Caco-2 (cell line): ENCODE results near the gene SLC2A6. TPM values are rescaled to one million over a fixed set of nuclear protein-coding genes. Genes with fewer than 3 reads are reported as not detected.

Experiments
- BruUV-seq: library from RNA; stranded (reverse); fragments of 400-500 nt; replicated peaks from 2 replicates; lab custom pipeline; 2021; lab: Mats Ljungman, UMichigan
- CTCF ChIA-PET: fragments of 300-600 bp; sonication (Branson Sonifier 250); formaldehyde crosslinking; loops from one replicate; lab custom pipeline; 2022; ENCODE audit warnings: antibody characterized with exemption; lab: Charles Lee
- POLR2A ChIA-PET: fragments of 300-600 bp; sonication (Branson Sonifier 250); formaldehyde crosslinking; loops from one replicate; lab custom pipeline; 2022; ENCODE audit warnings: antibody characterized with exemption; lab: Charles Lee
- DNase-seq, 2 experiments: peaks; one replicate each; pipeline versions ENCODE4 v3.0.0 to v3.0.0-alpha.2; 2020 to 2022
- H3K27me3 ChIP-seq: replicated peaks from 2 replicates; pipeline ENCODE4 v1.6.0; 2011; ENCODE audit warnings: low read length; ENCODE audit not compliant: control insufficient read depth, insufficient read depth
- H3K36me3 ChIP-seq: 2 replicates; pipeline ENCODE4 v1.5.1; 2011; ENCODE audit warnings: low read length; ENCODE audit not compliant: control insufficient read depth, insufficient read depth
- H3K4me1 ChIP-seq: fragments of 250-450 bp; sonication (Bioruptor Pico); 2 replicates; pipeline ENCODE4 v1.5.1; 2020; ENCODE audit warnings: mild to moderate bottlenecking
- H3K4me3 ChIP-seq: 2 replicates; pipeline ENCODE4 v1.5.1; 2011; ENCODE audit warnings: low read depth, mild to moderate bottlenecking, control low read depth, low read length
- H3K9me3 ChIP-seq: fragments of 250-450 bp; sonication (Bioruptor Pico); 2 replicates; pipeline ENCODE4 v1.5.1; 2020; ENCODE audit warnings: mild to moderate bottlenecking, moderate library complexity
- H3K27ac Mint-ChIP-seq: one replicate; pipeline ENCODE4 v1.8.0; 2022; ENCODE audit warnings: mixed read lengths; ENCODE audit not compliant: unreplicated experiment
- H3K27me3 Mint-ChIP-seq: one replicate; pipeline ENCODE4 v1.8.0; 2022; ENCODE audit warnings: mixed read lengths; ENCODE audit not compliant: insufficient read depth, unreplicated experiment
- H3K36me3 Mint-ChIP-seq: one replicate; pipeline ENCODE4 v1.8.0; 2022; ENCODE audit warnings: mild to moderate bottlenecking, mixed read lengths; ENCODE audit not compliant: insufficient read depth, unreplicated experiment
- H3K4me1 Mint-ChIP-seq: one replicate; pipeline ENCODE4 v1.8.0; 2022; ENCODE audit warnings: low read depth, mixed read lengths; ENCODE audit not compliant: unreplicated experiment
- H3K4me3 Mint-ChIP-seq: one replicate; pipeline ENCODE4 v1.8.0; 2022; ENCODE audit warnings: mild to moderate bottlenecking, moderate library complexity, mixed read lengths; ENCODE audit not compliant: unreplicated experiment
- H3K9me3 Mint-ChIP-seq: one replicate; pipeline ENCODE4 v1.8.0; 2022; ENCODE audit warnings: mixed read lengths; ENCODE audit not compliant: unreplicated experiment
- intact Hi-C: fragments of 100-400 bp; cut with micrococcal nuclease; formaldehyde crosslinking; loops from one replicate; pipeline ENCODE4 v1.10.0; 2022; ENCODE audit not compliant: unreplicated experiment
- total RNA-seq: library from RNA; stranded (reverse); gene quantifications from 2 replicates; pipeline ENCODE4 v1.2.3, GENCODE V29; 2022
- TF ChIP-seq, protein P1 (sequence below), 2 experiments: fragments of 200-600 bp in 1 of 2; IDR thresholded peaks; 1 replicate in 1 of 2; 2 replicates in 1 of 2; pipeline versions ENCODE4 v1.5.1 to v1.8.0; 2011 to 2022; ENCODE audit warnings: antibody characterized with exemption in 1 of 2, control low read depth in 1 of 2, inconsistent platforms in 1 of 2, low read depth in 1 of 2, low read length in 1 of 2, mild to moderate bottlenecking in 1 of 2, moderate library complexity in 1 of 2; ENCODE audit not compliant: insufficient read depth in 1 of 2, severe bottlenecking in 1 of 2, unreplicated experiment in 1 of 2

The SLC2A6 gene
- total RNA-seq, 1 experiment from 2014 or later: 7.1 TPM

DNA sequence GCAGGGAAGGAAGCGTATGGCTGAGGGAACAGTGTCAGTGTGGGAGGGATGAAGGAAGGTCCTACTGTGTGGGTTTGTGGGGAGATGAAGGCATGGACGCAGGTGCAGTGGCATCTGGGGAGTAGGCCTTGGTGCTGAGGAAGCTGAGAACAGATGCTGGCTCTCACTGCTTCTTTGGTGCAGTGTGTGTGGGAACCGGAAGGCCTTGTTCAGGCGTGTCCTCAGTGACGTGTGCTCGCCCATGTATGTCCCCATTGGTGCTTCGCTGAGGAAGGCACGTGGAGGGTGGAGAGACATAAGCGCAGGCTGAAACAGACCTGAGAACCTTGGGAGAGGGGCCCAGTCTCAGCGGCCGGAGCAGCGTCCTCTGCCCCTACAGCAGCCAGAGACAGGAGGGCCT is 38.0 kb downstream of the SLC2A6 start:
- no peak overlapping the region for H3K4me3 Mint-ChIP-seq
- POLR2A ChIA-PET: no interaction called here
- no TSS peak for BruUV-seq

GRCh38 chr9:133439337-133439736 is 39.6 kb downstream of the SLC2A6 start:
- Histone ChIP-seq H3K9me3 (no peaks in the 10 kb centered on the region), H3K4me3 (no peak overlapping the region), H3K36me3 (no peaks in the 10 kb centered on the region), H3K4me1 (no peaks in the 10 kb centered on the region), H3K27me3 (no peaks in the 10 kb centered on the region)
- DNase-seq: no peak
- no TSS peak for BruUV-seq
- Mint-ChIP-seq H3K27me3 (no peaks in the 10 kb centered on the region), H3K4me3 (no peak overlapping the region), H3K9me3 (no peaks in the 10 kb centered on the region), H3K36me3 (no peaks in the 10 kb centered on the region), H3K4me1 (no peaks in the 10 kb centered on the region), H3K27ac (no peak overlapping the region)
- ChIA-PET CTCF (no interaction called here), POLR2A (no interaction called here)
- TF ChIP-seq, protein P1, sequence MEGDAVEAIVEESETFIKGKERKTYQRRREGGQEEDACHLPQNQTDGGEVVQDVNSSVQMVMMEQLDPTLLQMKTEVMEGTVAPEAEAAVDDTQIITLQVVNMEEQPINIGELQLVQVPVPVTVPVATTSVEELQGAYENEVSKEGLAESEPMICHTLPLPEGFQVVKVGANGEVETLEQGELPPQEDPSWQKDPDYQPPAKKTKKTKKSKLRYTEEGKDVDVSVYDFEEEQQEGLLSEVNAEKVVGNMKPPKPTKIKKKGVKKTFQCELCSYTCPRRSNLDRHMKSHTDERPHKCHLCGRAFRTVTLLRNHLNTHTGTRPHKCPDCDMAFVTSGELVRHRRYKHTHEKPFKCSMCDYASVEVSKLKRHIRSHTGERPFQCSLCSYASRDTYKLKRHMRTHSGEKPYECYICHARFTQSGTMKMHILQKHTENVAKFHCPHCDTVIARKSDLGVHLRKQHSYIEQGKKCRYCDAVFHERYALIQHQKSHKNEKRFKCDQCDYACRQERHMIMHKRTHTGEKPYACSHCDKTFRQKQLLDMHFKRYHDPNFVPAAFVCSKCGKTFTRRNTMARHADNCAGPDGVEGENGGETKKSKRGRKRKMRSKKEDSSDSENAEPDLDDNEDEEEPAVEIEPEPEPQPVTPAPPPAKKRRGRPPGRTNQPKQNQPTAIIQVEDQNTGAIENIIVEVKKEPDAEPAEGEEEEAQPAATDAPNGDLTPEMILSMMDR (IDR thresholded peaks at IDR 0.05; ENCODE audit: insufficient read depth in 1 of 2, low read depth in 1 of 2, low read length in 1 of 2, severe bottlenecking in 1 of 2, unreplicated experiment in 1 of 2): no peak
- intact Hi-C loops: no loop called here

More for the DNA sequence above, 38.0 kb downstream of the SLC2A6 start:
- no peaks in the 10 kb centered on the region for H3K9me3 Mint-ChIP-seq
- H3K4me1 ChIP-seq: no peaks in the 10 kb centered on the region
- no peaks in the 10 kb centered on the region for H3K36me3 Mint-ChIP-seq
- no peak overlapping the region for H3K4me3 ChIP-seq
- intact Hi-C loops: no loop called here
- H3K4me1 Mint-ChIP-seq: no peaks in the 10 kb centered on the region
- no peak for DNase-seq
- H3K27me3 Mint-ChIP-seq: no peaks in the 10 kb centered on the region
- no peaks in the 10 kb centered on the region for H3K9me3 ChIP-seq
- CTCF ChIA-PET: no interaction called here
- H3K27ac Mint-ChIP-seq: no peak overlapping the region
- TF ChIP-seq, protein P1 (IDR thresholded peaks at IDR 0.05; ENCODE audit: insufficient read depth in 1 of 2, low read depth in 1 of 2, low read length in 1 of 2, severe bottlenecking in 1 of 2, unreplicated experiment in 1 of 2): no peak
- H3K36me3 ChIP-seq: no peaks in the 10 kb centered on the region
- no peaks in the 10 kb centered on the region for H3K27me3 ChIP-seq

- no peak overlapping the region for H3K27ac Mint-ChIP-seq
- TF ChIP-seq, protein P1 (IDR thresholded peaks at IDR 0.05; ENCODE audit: insufficient read depth in 1 of 2, low read depth in 1 of 2, low read length in 1 of 2, severe bottlenecking in 1 of 2, unreplicated experiment in 1 of 2): peak; percentile 23 to 58
- ChIA-PET CTCF (interaction anchor here (0.7 to 1.3 kb wide), 3 partner anchors 22 to 49 kb away, joined by 3 to 5 read pairs (median 4); partner anchors contain the start of gene CACFD1), POLR2A (no interaction called here)
- H3K9me3 ChIP-seq: no peaks in the 10 kb centered on the region
- intact Hi-C loops: no loop called here
- no peaks in the 10 kb centered on the region for H3K4me1 Mint-ChIP-seq
- no peaks in the 10 kb centered on the region for H3K36me3 Mint-ChIP-seq
- no peaks in the 10 kb centered on the region for H3K4me1 ChIP-seq
- H3K27me3 ChIP-seq: no peaks in the 10 kb centered on the region
- no peaks in the 10 kb centered on the region for H3K36me3 ChIP-seq
- peak in 1 of 2 experiments; percentile 62 for DNase-seq
- no peak overlapping the region for H3K4me3 ChIP-seq
- H3K9me3 Mint-ChIP-seq: no peaks in the 10 kb centered on the region
- BruUV-seq: no TSS peak
- no peak overlapping the region for H3K4me3 Mint-ChIP-seq
- no peaks in the 10 kb centered on the region for H3K27me3 Mint-ChIP-seq
Measured at GRCh38 chr9:133437753-133438531, 41.0 kb downstream of the SLC2A6 start.
